ENCODE measurements around the gene RTTN.

- TF ChIP-seq, protein P1, sequence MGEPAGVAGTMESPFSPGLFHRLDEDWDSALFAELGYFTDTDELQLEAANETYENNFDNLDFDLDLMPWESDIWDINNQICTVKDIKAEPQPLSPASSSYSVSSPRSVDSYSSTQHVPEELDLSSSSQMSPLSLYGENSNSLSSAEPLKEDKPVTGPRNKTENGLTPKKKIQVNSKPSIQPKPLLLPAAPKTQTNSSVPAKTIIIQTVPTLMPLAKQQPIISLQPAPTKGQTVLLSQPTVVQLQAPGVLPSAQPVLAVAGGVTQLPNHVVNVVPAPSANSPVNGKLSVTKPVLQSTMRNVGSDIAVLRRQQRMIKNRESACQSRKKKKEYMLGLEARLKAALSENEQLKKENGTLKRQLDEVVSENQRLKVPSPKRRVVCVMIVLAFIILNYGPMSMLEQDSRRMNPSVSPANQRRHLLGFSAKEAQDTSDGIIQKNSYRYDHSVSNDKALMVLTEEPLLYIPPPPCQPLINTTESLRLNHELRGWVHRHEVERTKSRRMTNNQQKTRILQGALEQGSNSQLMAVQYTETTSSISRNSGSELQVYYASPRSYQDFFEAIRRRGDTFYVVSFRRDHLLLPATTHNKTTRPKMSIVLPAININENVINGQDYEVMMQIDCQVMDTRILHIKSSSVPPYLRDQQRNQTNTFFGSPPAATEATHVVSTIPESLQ (CRISPR knock-in tag; IDR thresholded peaks at IDR 0.05): no peak
- no peak for TF ChIP-seq NR2C2 (CRISPR knock-in tag; IDR thresholded peaks at IDR 0.05)
- TF ChIP-seq, protein P2, sequence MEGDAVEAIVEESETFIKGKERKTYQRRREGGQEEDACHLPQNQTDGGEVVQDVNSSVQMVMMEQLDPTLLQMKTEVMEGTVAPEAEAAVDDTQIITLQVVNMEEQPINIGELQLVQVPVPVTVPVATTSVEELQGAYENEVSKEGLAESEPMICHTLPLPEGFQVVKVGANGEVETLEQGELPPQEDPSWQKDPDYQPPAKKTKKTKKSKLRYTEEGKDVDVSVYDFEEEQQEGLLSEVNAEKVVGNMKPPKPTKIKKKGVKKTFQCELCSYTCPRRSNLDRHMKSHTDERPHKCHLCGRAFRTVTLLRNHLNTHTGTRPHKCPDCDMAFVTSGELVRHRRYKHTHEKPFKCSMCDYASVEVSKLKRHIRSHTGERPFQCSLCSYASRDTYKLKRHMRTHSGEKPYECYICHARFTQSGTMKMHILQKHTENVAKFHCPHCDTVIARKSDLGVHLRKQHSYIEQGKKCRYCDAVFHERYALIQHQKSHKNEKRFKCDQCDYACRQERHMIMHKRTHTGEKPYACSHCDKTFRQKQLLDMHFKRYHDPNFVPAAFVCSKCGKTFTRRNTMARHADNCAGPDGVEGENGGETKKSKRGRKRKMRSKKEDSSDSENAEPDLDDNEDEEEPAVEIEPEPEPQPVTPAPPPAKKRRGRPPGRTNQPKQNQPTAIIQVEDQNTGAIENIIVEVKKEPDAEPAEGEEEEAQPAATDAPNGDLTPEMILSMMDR (IDR thresholded peaks at IDR 0.05): no peak
- no peak for TF ChIP-seq FOXP1 (CRISPR knock-in tag; IDR thresholded peaks at IDR 0.05; ENCODE audit: borderline replicate concordance)
- TF ChIP-seq ELF4 (CRISPR knock-in tag; IDR thresholded peaks at IDR 0.05; ENCODE audit: low read depth): no peak
- TF ChIP-seq ZBTB43 (CRISPR knock-in tag; IDR thresholded peaks at IDR 0.05): no peak
These were observed 131.4 kb downstream of the RTTN start for GRCh38 chr18:70074116-70074515.
